Bone marrow (tissue), 2 donors: ENCODE data around the gene HADHB.
"Not testable (repeated sequence)": the region's sequence is repeated elsewhere in the genome, so short reads cannot be mapped to it uniquely, and the experiment has no call there.

Experiments
- DNase-seq, 2 donors: peaks; one replicate each; lab custom pipeline; 2025; lab: John Stamatoyannopoulos, UW

Gene HADHB

GRCh38 chr2:26330114-26330549 is 85.4 kb downstream of the HADHB start:
- DNase-seq, result peak; percentile 43 to 83

GRCh38 chr2:26330604-26331003 is 85.9 kb downstream of the HADHB start:
- no peak for DNase-seq

GRCh38 chr2:26331321-26331720 is 86.6 kb downstream of the HADHB start:
- DNase-seq, result not testable (repeated sequence)

GRCh38 chr2:26333293-26333692 is 88.6 kb downstream of the HADHB start:
- DNase-seq, result no peak

- DNase-seq, result no peak
Measured at GRCh38 chr2:26335231-26335630, 90.5 kb downstream of the HADHB start.

GRCh38 chr2:26336719-26337118 is 92.0 kb downstream of the HADHB start:
- no peak for DNase-seq

- no peak for DNase-seq
Measured at GRCh38 chr2:26337298-26337697, 92.6 kb downstream of the HADHB start.
